ENCODE results near the gene CCSER2.

DNA sequence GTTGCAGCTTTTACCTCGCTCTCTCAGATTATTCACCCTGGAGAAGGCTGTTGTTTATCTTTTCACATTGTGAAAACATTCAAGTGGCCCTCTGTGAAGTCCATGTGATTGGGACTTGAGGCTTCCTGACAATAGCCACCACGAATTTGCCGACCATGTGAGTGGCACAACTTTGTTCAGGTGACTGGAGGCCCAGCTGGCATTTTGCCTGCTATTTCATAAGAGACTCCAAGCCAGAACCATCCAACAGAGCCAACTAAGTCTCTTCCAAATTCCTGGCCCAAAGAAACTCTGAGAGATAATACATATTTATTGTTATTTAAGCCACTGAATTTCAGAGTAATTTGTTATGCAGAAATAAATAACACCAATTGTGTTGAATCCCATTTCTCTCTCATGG lies 38.2 kb upstream of the CCSER2 start:
- TF ChIP-seq CTCF (IDR thresholded peaks at IDR 0.05) (no peak), POLR2A (IDR thresholded peaks at IDR 0.05) (no peak)
